Urothelium cell line (cell line): Measurements from ENCODE around the gene PFKL.

Experiments used
- DNase-seq: peaks from one replicate; pipeline ENCODE4 v3.0.0; 2011; ENCODE audit warnings: low spot score, mixed read lengths
- FAIRE-seq: peaks from 2 replicates; lab custom pipeline; 2011; peaks lifted over from hg19 to GRCh38; lab: Jason Lieb, UNC

Gene PFKL

DNA sequence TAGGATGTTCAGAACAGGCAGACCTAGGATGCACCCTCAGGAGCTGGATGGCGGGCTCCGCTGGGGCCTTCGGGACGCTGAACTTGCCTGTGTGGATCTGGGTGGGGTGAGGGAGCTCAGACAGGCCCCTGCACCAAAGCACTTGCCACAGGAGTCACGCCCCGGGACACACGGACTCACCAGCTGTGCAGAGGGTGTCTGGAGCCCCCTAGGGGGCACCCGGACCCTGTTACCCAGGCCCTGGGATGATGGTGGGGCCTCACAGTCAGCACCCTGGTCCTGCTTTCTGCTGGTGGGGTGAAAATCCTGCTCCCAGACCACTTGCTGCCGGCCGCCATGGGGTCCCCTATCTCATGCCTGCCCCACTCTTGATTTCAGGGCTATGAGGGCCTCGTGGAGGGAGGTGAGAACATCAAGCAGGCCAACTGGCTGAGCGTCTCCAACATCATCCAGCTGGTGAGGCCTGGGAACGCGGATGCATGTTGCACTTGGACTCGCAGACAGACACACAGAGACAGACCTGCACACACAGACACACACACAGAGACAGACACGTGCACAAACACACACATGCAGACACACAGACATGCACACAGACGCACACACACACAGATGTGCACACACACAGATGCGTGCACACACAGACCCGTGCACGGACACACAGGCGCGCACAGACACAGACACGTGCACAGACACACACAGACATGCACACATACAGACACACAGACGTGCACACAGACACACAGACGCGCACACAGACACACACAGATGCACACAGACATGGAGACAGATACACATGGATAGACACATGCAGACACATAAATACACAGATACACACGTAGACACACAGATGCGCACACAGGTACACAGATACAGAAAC is 11.0 kb downstream of the PFKL start:
- FAIRE-seq (no peak), DNase-seq (no peak)

DNA sequence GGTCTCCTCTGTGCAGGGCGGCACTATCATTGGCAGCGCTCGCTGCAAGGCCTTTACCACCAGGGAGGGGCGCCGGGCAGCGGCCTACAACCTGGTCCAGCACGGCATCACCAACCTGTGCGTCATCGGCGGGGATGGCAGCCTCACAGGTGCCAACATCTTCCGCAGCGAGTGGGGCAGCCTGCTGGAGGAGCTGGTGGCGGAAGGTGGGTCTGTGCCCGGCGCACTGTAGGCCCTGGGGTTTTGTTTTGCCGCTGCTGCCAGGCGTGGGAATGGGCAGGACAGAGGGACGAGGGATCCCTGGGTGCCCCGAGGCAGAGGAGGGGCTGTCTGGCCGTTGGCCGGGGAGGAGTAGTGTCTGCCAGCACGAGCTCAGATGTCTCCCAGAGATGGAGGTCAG is 12.2 kb downstream of the PFKL start:
- FAIRE-seq: no peak

DNA sequence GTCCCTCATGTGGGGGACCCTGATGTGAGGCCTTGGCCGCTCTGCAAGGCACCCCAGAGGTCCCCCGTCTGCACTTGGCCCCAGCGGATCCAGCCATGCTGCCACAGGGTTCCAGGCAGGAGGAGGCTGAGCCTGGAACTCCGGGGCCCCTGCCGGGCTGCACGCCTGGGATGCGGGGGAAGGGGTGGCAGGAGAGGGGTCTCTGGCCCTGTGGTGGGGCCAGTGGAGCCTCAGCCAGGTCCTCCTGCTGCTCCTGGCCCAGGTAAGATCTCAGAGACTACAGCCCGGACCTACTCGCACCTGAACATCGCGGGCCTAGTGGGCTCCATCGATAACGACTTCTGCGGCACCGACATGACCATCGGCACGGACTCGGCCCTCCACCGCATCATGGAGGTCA is 12.9 kb downstream of the PFKL start:
- no peak for DNase-seq

More for the DNA sequence above, 12.2 kb downstream of the PFKL start:
- no peak for DNase-seq

DNA sequence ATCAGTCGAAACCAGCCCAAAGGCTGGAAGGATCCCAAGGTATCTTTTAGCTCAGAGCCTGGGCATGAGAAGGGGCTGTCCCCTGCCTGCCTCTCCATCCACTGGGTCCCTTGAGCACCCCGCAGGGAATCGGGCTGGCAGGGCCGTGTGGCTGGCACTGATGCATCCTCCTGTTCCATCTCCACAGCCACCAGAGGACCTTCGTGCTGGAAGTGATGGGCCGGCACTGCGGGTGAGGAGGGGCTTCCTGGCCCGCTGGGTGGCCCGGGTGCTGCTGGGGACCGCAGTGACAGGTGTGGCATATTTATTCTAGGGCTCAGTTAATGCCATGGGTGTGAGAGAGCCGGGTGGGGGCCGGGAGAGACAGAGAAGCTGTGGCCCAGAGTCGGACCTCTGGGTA is 13.6 kb downstream of the PFKL start:
- DNase-seq (no peak), FAIRE-seq (no peak)

More for the DNA sequence above, 12.9 kb downstream of the PFKL start:
- FAIRE-seq: no peak

DNA sequence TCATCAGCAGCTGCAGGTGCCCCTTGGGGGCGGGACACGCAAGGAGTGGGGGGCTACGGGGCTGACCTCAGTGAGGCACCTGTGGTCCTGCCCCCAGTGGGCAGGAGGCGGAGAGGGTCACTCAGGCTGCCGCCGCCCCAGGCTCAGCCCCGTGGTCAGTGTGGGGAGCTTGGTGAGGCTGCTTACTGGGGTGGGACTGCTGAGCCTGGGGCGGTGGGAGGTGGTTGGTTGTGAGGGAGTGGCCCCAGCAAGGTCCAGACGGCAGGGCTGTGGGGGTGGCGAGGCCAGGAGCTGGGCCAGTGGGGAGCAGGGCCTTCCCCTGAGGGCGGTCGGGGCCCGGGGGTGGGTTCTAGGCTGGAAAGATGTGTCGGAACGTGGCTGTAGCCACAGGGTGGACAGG is 14.3 kb downstream of the PFKL start:
- no peak for FAIRE-seq
- no peak for DNase-seq

DNA sequence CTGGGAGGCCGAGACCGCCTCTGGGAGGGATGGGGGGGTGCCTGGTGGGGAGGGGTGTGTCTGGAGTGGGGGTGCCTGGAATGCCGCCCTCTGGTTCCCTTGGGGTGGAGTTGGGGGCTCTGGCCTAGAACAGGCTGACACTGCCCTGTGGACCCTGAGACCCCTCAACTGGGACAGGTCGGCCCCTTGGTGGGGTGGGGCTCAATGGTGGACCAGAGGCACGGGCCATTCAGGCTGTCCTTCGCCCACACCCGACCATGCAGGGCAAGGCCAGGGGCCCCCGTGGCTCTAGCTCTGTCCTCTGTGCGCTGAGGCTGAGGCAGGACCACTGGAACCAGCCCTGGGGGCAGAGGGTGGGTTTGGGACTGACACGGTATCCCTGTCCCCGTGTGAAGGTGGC is 14.7 kb downstream of the PFKL start:
- DNase-seq (no peak), FAIRE-seq (no peak)

DNA sequence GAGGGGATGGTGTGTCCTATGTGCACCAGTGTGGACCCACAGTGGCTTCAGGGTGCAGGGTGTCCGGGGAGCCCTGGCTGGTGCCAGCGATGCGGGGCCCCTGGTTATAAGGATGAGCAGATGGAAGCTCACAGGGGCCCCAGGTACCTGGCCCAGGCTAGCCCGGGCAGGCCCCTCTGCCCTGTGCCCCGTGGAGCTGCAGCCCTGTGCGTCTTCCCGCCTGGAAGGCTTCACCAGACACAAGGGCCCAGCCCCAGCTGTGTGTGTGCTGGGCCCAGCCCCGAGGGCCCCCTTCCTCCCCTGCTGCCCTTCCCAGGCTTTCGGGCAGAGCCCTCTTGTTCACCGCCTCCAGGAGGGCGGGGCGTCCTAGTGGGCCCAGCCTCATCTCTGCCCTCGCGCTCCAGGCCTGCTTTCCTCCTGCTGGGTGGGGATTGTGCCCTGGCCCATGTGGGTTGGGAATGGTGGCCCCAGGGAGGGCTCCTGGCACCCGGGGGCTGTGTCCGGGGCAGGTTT is 15.9 kb downstream of the PFKL start:
- DNase-seq (no peak), FAIRE-seq (no peak)

DNA sequence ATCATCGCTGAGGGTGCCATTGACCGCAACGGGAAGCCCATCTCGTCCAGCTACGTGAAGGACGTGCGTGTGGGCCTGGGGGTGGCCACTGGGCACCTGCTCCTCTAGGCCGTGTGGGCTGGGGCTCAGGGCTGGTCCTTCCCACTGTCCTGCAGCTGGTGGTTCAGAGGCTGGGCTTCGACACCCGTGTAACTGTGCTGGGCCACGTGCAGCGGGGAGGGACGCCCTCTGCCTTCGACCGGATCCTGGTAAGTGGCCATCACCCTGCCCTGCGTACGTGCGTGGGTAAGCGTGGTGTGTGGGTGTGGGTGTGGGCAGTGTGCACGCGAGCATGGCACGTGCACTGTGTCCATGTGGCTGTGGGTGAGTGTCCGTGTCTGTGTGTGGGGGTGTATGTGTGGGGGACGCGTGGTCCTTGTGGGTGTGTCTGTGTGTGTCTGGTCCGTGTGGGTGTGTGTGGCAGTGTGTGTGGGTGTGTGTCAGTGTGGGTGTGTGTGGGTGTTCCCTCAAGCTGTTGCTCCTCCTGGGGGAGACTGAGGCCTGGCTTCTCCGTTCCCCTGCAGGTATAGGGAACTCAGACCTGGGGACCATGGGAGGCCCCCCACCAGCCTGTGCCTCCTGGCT is 16.5 kb downstream of the PFKL start:
- peak; percentile 84 for FAIRE-seq
- no peak for DNase-seq

DNA sequence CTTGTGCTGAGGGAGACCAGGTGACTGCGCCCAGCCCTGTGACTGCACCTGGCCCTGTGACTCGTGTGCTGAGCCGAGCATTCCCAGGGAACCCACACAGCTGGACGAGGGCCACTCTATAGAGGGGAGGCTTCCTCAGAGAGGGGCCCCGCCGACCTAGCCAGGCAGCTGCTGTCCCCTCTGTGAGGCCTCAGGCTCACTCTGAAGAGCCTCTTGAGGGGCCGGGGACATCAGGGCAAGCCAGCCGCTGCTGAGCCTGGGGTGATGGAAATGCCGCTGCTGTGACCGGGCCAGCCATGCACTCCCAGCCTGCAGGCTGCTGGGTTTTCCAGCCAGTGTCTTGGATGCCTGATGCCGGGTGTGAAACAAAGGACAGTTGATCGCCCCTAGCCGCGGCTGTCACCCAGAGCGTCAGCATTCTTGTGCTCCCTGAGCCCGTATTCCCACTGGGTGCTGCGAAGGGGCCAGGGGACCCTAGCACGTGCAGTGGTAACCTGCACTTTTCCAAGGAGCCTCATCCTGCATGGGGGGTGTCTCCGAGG is 17.5 kb downstream of the PFKL start:
- FAIRE-seq: no peak

DNA sequence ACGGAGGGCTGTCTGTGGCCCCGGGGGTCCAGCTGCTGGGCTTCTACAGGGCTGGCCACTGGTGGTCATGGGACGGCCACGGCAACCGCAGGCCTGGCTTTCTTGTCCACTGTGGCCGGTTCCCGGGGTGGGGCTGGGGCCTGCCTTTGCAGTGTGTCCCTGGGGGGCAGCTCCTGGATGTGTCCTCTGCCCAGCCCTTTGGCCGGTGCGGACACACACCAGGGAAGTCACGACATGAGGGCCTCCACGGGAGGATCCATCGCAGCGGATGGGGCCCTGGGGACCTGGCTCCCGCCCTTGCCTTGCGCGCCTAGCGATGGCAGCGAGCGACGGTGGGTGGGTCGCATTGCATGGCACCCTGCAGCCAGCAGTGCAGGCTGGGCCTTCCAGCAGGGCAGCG is 18.0 kb downstream of the PFKL start:
- FAIRE-seq (no peak), DNase-seq (no peak)

More for the DNA sequence above, 17.5 kb downstream of the PFKL start:
- no peak for DNase-seq

DNA sequence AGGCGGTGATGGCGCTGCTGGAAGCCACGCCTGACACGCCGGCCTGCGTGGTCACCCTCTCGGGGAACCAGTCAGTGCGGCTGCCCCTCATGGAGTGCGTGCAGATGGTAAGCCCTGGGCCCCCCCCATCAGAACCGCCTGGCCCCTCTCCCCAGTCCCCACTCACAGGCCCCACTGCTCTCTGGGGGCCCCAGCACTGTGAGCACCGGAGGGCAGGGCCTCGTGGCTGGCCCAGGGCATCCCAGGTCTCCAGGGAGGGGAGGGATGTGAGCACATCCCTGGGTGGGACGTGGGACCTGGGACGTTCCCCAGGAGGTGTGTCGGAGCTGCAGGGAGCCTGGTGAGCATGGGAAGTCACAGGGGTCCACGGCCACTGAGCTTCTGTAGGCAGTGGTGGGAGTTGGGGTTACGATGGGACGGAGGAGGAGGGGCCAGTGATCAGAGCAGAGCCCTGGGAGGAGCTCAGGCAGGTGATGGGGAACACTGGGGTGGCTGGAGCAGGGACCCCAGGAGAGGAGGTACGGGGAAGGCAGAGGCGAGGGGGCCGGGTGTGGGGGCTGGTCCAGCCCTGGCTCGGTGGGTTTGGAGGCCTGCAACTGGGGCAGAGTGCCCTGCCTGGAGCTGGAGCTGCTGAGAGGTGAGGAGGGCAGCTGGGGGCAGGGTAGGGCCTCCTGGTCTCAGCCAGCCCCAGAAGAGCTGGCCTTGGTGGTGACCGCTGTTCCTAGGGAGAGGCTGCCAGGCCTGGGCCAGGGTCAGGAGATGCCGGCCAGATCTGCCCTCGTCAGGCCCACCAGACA is 18.8 kb downstream of the PFKL start:
- DNase-seq: no peak
- FAIRE-seq: no peak

DNA sequence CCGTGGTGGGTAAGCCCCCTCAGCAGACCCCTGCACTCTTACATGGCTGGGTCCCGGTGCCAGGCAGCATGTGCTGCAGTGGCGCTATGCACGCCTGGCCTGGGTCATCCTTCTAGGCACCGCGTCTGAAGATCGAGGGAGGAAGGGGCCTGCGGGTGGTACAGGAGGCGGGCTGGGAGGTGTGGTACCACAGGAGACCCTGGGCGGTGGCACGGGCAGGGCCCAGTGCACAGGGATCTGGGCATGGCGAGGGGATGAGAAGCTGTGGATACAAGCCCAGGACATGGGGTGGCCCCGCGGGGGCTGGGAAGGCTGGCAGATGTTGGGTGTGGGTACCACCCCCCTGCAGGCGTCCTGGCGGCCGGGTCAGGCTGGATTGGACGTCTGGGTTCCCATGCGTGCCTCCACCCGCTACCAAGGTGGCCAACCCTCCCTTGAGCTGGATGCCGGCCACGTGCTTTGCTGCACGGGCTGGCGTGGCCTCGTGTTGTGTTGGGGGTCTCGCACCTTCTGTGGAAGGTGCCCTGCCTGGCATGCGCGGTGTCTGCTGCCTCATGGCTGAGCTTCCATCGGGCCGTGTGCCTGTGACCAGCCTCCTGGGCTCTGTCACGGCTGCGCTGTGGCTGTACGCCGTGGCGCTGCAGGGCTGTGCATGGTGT is 19.7 kb downstream of the PFKL start:
- FAIRE-seq: no peak

DNA sequence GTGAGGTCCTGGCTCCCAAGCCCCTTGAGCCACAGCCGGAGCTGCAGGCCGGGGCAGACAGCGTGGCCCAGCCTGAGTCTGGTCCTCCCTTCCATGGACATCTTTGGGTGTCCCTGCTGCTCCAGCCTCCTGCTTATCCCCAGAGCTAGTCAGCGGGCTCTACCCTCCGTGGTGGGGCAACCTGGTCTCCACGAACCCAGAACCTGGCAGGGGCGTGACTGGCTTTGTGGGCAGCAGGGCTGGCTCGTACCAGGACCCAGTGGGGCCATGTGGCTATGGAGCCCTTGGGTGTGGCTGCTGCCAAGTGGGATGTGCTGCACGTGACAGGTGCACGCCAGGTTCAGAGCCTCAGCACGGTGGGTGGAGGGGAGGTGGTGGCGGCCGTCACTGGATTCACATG is 21.0 kb downstream of the PFKL start:
- FAIRE-seq (no peak), DNase-seq (no peak)

More for the DNA sequence above, 19.7 kb downstream of the PFKL start:
- DNase-seq: no peak

DNA sequence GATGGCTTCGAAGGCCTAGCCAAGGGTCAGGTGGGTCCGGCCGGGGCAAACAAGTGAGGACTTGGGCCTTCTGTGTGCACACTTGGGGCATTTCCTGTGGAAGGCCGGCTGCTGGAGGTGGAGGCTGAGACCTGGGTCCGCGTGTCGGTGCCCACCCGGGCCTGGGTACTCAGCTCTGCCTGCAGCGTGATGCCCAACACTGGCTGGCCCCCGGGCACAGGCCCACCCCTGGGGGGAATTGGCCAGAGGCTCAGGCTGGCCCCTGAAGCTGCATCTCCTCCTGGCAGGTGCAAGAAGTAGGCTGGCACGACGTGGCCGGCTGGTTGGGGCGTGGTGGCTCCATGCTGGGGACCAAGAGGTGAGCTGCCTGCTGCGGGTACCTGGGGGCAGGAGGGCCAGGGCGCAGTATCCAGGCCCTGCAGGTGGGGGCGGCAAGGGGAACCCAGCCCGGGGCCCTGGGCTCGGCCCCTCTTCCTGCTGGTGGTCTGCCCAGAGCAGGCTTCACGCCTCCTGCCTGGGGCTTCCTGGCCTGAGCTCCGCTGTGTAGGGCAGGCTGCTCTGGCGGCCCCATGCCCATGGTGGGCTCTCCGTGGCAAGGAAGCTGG is 22.1 kb downstream of the PFKL start:
- no peak for FAIRE-seq

DNA sequence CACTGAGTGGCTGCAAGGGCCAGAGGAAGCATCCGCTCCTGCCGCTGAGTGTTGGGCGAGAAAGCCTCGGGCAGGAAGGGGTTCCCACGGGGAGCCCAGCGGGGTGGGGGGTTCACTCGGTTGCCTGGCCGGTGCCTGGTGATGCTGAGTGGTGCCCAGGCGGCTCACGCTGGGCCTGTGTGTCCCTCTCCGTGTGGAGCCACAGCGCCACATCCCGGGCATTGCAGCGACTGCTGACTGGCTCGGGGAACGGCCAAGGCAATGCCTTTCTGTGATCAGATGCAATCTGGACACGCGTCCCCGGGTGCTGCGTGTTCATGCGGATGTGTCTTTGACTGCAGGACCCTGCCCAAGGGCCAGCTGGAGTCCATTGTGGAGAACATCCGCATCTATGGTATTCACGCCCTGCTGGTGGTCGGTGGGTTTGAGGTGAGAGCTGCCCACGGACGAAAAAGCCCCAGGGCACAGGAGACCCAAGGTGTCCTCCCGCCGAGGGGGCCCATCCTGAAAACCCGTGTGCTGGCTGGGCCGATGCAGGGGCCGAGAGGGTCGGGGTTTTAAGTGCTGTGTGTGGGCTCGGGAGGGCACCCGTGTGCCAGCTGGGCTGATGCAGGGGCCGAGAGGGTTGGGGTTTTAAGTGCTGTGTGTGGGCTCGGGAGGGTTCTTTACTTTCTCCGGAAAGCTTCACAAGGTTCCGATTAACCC is 22.9 kb downstream of the PFKL start:
- FAIRE-seq (no peak), DNase-seq (no peak)

More for the DNA sequence above, 22.1 kb downstream of the PFKL start:
- DNase-seq: no peak

DNA sequence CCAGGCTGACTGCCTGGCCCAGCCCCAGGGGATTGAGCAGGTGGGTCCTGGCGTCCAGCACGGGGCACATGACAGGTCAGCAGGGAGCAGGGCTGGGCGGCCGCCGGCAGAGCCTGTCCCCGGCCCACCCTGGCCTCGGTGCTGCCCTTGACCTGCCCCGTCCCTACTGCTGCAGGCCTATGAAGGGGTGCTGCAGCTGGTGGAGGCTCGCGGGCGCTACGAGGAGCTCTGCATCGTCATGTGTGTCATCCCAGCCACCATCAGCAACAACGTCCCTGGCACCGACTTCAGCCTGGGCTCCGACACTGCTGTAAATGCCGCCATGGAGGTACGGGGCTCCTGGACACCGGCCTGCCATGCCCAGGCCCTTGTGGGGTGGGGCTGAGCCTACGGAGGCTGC is 23.7 kb downstream of the PFKL start:
- no peak for FAIRE-seq
- no peak for DNase-seq

DNA sequence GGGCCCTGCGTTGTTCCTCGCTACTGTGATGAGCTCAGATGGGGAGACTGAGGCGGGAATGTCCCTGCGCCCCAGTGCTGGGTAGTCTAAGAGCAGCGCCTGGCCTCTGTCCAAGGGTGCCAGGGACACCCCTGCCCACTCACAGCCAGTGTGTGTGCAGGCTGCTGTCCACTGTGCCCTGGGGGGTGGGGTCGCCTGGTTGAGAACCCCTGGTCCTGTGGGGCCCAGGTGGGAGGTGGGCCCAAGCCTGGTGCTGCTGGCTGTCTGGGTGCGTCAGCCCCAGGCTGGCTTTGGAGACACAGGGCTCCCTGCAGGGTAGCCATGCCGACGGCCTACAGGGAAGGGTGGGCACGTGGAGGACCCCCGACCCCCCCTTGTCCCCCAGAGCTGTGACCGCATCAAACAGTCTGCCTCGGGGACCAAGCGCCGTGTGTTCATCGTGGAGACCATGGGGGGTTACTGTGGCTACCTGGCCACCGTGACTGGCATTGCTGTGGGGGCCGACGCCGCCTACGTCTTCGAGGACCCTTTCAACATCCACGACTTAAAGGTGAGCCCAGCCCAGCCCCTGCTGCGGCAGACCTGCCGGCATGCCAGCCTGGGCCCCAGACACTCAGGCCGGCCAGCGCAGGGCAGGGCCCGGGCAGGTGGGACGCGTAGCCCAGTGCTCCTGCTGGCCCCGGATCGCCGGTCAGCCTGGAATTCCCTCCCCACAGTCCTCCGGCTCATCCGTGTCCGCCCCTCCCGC is 24.4 kb downstream of the PFKL start:
- FAIRE-seq: no peak
- no peak for DNase-seq

DNA sequence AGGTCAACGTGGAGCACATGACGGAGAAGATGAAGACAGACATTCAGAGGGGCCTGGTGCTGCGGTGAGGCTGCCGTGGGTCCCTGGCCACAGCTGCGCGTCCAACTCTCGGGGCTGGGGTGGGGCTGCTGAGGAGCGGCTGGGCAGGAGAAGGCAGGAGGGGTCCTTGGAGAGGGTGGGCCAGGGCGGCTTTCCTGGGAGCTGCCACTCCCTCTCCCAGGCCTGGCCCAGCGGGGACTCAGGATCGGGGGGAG is 24.9 kb downstream of the PFKL start:
- FAIRE-seq: no peak
- no peak for DNase-seq
